ENCODE measurements around the gene ADCY3.
A peak's percentile ranks its signal among the peaks of the same experiment; 100 is the strongest.

ADCY3 gene

DNA sequence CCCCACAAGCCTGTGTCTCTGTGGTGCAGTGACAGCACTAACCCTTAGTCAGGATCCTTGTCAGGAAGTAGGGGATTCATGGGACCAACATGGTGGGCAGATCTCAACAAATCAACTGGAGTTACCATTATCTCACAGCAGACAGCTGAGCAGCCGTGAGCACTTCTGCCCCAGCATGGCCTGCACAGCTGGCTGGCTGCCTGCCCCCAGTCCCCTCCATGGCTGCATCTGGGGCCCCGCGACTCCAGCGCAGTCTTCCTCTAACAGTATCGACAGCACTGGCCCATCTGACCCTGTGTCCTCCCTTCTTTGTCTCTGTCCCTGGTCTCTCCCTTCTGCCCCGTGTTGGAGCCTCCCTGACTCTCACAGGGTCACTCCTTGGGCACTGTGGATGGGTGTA, 4.7 kb upstream of the ADCY3 start:
- no peak for DNase-seq (ENCODE audit: extremely low spot score)
- ChIA-PET CTCF (interaction anchor here (0.8 to 1.9 kb wide), 2 partner anchors 15 to 23 kb away, joined by 3 to 4 read pairs; no protein-coding TSS in a partner anchor), POLR2A (no interaction called here)
- TF ChIP-seq, protein P1, sequence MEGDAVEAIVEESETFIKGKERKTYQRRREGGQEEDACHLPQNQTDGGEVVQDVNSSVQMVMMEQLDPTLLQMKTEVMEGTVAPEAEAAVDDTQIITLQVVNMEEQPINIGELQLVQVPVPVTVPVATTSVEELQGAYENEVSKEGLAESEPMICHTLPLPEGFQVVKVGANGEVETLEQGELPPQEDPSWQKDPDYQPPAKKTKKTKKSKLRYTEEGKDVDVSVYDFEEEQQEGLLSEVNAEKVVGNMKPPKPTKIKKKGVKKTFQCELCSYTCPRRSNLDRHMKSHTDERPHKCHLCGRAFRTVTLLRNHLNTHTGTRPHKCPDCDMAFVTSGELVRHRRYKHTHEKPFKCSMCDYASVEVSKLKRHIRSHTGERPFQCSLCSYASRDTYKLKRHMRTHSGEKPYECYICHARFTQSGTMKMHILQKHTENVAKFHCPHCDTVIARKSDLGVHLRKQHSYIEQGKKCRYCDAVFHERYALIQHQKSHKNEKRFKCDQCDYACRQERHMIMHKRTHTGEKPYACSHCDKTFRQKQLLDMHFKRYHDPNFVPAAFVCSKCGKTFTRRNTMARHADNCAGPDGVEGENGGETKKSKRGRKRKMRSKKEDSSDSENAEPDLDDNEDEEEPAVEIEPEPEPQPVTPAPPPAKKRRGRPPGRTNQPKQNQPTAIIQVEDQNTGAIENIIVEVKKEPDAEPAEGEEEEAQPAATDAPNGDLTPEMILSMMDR (IDR thresholded peaks at IDR 0.05; ENCODE audit: control extremely low read depth, extremely low read depth, low read depth, missing control alignments) = no peak

DNA sequence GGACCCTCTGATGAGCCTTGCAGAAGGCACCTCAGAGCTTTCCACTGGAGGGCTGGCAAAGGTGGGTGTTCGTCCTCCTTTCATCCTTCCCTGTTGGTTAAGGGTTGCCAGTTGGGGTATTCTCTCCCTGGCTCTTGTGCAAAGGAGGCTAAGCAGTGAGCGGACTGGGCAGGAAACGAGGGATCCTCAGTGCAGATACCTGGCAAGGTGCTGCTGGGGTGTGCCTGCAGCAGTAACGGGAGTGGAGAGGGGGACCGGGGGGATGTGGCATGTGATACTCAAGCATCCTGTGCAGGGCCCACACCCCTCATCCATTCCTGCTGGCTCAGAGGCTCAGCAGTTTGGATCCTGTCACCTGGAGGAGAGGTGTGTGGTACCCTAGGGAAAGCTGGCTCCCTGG, 4.2 kb upstream of the ADCY3 start:
- DNase-seq (ENCODE audit: extremely low spot score) = no peak
- POLR2A ChIA-PET = no interaction called here
- CTCF ChIA-PET = interaction anchor here (0.8 to 1.9 kb wide), 2 partner anchors 14 to 24 kb away, joined by 3 to 4 read pairs; no protein-coding TSS in a partner anchor
- TF ChIP-seq, protein P1 (IDR thresholded peaks at IDR 0.05; ENCODE audit: control extremely low read depth, extremely low read depth, low read depth, missing control alignments) = no peak

DNA sequence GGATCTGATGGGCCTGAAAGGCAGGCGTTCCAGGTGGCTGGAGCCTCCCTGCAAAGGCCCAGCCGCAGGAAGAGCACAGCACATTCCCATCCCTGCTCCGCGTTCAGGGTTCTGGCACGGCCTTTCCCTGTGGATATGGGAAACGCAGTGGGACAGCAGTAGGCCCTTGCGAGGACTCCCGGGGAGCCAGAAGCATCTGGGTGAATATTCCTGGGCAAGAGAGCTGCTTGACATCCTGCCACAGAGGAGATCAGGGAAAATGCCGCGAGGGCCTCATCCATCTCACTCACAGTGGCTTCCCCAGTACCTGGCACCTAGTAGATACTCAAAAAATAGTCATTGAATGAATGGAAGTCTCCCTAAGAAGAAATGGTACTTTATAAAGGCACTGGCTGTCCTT, 3.1 kb upstream of the ADCY3 start:
- CTCF ChIA-PET = interaction anchor here (1.9 kb wide), 1 partner anchor 13 kb away, joined by 4 read pairs; no protein-coding TSS in a partner anchor
- TF ChIP-seq, protein P1 (IDR thresholded peaks at IDR 0.05; ENCODE audit: control extremely low read depth, extremely low read depth, low read depth, missing control alignments) = no peak
- no peak for DNase-seq (ENCODE audit: extremely low spot score)
- POLR2A ChIA-PET = no interaction called here

DNA sequence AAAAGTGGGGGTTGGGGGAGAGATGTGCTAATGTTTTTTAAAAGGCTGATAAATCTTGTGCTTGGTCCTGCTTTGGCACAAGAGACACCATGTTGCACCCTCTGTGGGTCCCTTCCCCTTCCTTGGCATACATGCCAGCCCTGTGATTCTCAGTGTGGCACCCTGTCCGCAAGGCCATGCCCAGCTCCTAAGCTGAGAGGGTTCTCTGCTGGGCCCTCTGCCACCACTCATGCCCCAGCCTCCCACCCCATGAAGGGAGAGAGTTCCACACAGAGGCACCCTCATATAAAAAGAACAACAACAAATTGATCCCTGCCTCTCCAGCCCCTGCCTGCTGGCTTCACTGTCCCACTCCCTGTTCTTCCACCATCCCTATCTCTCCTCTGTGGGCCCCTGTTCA, 2.5 kb upstream of the ADCY3 start:
- no peak for DNase-seq (ENCODE audit: extremely low spot score)
- TF ChIP-seq, protein P1 (IDR thresholded peaks at IDR 0.05; ENCODE audit: control extremely low read depth, extremely low read depth, low read depth, missing control alignments) = no peak
- POLR2A ChIA-PET = no interaction called here
- CTCF ChIA-PET = no interaction called here

DNA sequence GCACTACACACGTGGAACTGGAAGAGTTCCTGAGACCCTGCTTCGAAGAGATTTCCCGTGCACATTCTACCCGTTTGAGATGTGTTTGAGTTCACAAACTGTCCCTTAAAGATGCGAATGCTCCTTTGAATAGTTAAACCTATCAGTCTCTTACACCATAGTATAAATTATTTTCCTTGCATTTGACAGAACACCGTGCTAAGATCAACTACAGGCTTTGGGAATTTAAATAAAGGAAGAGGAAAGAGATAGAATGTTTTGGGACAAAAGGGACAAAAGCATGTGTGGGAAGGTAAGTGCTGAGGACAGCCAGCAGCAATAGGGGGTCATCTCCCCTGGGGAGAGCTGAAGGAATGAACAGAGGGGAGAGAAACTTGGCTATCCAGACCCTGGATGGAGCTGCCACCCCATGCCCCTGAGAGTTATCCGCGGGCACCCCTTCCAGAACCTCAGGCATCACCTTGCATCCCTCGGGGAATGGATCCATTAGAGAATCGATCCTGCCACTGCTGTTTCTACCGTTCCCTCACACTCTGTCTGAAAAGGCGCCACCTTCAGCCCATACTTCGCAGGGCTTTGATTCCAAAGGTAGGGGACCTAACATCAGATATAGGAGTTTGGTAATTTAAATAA, 888 bp upstream of the ADCY3 start:
- ChIA-PET CTCF (interaction anchor here (1.0 to 2.0 kb wide), 3 partner anchors 15 to 34 kb away, joined by 4 to 5 read pairs (median 4); no protein-coding TSS in a partner anchor), POLR2A (no interaction called here)
- no peak for DNase-seq (ENCODE audit: extremely low spot score)
- TF ChIP-seq, protein P1 (IDR thresholded peaks at IDR 0.05; ENCODE audit: control extremely low read depth, extremely low read depth, low read depth, missing control alignments) = peak; percentile 55

DNA sequence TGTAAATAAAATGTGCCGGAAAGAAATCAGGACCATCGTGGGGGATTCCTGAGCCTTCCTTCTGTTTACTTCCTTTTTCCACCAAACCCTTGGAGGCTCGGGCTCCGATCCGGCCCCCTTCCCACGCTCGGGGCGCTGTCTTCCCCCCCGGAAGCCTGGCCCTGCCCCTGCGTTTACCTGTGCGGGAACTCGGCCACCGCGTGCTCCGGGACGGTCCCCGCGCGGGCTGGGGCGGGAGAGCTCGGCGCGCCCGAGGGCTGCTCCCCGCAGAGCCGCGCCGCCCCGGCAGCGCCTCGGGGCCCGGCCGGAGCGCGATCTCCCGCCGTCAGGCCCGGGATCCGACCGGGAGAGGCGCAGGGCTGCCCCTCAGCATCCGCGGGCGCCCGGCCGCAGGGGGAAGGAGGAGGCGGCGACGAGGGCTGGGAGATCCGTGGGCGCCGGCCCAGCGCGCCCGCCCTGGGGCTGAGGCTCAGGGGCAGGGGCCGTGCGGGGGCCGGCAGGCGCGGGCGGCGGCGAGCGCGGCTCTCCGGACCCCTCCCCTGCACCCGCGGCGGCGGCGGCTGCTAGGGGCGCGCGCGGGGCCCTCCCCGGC, 435 bp downstream of the ADCY3 start:
- CTCF ChIA-PET = interaction anchor here (1.6 to 2.0 kb wide), 2 partner anchors 17 to 33 kb away, joined by 4 to 5 read pairs; no protein-coding TSS in a partner anchor
- TF ChIP-seq, protein P1 (IDR thresholded peaks at IDR 0.05; ENCODE audit: control extremely low read depth, extremely low read depth, low read depth, missing control alignments) = no peak
- DNase-seq (ENCODE audit: extremely low spot score) = peak; percentile 50
- POLR2A ChIA-PET = no interaction called here
